Muscle of back (tissue), 11 donors: ENCODE data around the gene TSPEAR. TPM values are rescaled to one million over a fixed set of nuclear protein-coding genes. Genes with fewer than 3 reads are reported as not detected.
A peak's percentile ranks its signal among the peaks of the same experiment; 100 is the strongest.
"Not testable (repeated sequence)": the region's sequence is repeated elsewhere in the genome, so short reads cannot be mapped to it uniquely, and the experiment has no call there.

Experiments used
- DNase-seq, 3 donors: peaks; one replicate each; pipeline versions ENCODE4 v3.0.0 to v3.0.0-alpha.2; 2013
- polyA plus RNA-seq, 10 donors: library from polyadenylated mRNA; unstranded; fragments of 120-200 nt; gene quantifications; one replicate each; pipeline ENCODE4 v1.2.1, GENCODE V29; 2013; ENCODE audit not compliant: insufficient read length in 10 of 10

The TSPEAR gene
- polyA plus RNA-seq, 10 donors: 0.10 to 3.2 (median 0.22) TPM; not detected in 1

DNA sequence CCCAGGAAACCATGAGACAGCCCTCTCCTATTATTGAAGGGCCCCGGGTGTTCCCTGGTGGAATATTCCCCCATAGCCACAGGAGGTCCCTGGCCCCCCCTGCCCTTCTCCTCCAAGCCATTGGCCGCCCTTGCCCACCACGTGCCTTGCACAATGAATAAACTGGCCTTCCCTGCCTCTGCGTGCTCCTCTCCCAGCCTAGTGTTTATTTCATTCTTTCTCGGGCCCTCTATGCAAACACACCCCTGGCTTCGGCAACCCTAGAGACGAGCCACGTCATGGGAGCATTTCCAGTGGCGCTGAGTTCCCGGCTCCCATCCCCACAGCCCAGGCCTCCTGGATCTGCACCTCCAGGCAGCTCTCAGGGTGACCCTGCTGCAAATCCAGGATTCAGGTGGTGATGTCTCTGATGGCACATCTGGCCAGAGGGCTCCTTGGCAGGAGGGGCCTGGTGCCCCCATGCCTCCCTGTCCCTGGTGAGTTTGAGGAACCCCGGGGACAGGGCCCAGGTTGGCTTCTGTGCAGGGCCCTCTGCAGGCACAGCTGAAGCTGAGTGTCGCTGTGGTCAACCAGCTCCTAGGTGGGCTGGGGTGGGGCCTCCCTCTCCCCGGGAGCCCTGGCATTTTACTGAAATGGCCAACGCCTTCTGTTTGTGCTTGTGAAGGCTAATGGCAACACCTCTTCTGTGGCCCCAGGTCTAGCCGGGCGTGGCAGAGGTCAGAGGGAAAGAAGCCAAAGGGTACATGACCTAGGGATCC is 8.2 kb downstream of the TSPEAR start:
- DNase-seq: no peak

DNA sequence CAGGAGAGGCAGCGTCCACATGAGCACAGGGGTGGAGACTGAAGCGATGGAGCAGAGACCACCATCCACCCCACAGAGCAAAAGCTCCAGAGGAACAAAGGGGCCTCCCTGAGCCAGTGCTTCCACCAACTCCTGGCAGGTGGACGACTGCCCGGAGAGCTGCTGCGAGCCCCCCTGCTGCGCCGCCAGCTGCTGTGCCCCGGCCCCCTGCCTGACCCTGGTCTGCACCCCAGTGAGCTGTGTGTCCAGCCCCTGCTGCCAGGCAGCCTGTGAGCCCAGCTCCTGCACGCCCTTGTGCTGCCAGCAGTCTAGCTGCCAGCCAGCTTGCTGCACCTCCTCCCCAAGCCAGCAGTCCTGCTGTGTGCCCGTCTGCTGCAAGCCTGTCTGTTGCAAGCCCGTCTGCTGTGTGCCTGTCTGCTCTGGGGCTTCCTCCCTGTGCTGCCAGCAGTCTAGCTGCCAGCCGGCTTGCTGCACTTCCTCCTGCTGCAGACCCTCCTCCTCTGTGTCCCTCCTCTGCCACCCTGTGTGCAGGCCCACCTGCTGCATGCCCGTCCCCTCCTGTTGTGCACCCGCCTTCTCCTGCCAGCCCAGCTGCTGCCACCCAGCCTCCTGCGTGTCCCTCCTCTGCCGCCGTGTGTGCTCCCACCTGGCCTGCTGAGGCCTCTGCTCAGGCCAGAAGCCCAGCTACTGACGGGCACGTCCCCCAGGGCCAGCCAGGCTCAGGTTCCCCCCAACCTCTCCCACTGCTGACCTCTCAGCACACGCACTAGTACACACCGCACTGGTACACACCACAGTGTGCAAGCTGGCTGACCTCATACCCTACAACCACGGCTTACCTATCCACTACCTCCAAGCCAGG is 9.0 kb downstream of the TSPEAR start:
- DNase-seq: no peak

DNA sequence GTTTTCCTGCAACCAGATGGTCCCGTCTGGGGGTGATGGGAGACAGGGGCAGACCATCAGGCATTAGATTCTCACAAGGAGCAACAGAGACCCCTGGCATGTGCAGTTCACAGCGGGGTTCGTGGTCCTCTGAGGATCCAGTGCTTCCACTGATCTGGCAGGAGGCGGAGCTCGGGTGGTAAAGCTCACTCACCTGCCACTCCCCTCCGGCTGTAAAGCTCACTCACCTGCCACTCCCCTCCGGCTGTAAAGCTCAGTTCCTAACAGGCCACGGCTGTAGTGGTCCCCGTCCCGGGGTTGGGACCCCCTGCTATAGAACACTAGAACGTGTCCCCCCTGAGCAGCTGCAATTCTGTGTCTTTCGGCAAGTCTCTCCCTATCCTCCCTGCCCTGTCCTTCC is 9.8 kb downstream of the TSPEAR start:
- no peak for DNase-seq

DNA sequence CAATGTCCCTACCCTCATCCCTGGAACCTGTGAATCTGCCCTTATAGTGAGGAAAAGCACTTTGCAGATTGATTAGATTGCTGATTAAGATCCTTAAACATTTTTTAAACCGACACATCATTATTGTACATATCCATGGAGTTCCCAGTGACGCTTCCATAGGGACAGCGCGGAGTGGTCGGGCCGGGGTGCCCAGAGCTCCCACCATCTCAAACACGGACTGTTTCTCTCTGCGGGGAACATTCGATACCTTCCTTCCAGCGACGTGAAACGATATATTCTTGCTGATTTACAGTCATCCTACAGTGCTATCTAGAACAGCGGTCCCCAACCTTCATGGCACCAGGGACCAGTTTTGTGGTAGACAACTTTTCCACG is 10.4 kb downstream of the TSPEAR start:
- DNase-seq: no peak

DNA sequence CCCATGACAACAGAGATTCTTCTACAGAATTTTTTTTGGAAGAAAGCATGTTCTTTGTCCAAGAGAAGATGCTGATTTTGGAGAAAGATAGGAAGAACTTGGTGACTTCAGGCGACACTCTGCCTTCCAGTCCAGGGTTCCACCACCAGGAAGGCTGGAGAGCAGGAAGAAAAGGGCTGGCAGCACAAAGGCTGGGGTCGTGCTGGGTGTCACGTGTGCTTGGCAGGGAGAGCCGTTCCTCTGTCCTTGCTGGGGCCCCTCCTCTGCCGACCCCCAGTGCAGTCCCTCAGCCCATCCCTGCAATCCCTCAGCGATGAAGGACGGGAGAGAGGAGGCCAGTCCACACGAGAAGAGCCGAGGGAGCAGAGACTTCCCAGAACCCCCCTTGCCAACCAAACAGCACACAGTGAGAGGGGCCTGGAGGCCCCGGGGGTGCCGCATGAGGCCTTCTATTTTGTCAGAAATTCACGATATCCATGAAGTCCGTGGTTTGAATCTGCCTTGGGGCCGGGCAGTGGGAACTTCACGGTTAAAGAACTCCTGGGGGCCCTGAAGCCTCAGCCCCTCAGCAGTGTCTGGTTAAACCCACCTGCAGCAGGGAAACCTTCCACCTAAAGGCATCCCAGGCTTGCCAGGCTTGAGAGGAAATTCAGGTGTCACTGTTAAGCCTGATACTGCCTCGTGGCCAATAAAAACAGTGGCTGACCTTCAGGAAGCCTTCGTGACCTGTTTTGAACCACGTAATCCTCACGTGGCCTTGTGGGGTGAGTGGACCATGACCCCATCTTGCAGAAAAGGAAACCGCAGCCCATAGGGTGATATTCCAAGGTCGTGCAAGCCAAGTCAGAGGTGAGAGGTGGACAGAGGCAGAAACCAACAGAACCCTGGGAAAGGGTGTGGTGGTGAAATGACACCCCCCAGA is 11.0 kb downstream of the TSPEAR start:
- DNase-seq: no peak

DNA sequence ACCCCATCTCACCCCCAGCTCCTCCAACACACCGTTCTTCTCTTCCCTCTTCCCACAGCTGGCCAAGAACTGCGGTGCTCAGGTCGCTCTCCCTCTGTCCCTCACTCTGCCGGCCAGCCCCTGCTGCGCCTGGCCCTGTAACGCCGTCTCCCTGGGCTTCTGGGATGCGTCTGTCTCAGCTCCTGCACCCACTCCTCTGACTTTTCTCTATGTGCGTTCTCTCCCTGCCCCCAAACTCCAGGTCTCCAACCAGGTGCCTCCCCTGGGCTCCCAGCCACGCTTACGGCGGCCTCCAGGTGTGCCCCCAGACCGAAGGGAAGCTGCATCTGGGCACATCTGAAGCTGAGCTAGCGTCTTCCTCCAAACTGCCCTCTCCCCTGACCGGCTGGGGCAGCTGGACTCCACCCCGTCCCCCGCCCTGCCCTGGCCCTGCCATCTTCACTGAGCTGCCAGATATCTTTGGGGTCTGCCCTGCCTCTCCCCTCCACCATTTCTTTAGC is 11.8 kb downstream of the TSPEAR start:
- DNase-seq: no peak

DNA sequence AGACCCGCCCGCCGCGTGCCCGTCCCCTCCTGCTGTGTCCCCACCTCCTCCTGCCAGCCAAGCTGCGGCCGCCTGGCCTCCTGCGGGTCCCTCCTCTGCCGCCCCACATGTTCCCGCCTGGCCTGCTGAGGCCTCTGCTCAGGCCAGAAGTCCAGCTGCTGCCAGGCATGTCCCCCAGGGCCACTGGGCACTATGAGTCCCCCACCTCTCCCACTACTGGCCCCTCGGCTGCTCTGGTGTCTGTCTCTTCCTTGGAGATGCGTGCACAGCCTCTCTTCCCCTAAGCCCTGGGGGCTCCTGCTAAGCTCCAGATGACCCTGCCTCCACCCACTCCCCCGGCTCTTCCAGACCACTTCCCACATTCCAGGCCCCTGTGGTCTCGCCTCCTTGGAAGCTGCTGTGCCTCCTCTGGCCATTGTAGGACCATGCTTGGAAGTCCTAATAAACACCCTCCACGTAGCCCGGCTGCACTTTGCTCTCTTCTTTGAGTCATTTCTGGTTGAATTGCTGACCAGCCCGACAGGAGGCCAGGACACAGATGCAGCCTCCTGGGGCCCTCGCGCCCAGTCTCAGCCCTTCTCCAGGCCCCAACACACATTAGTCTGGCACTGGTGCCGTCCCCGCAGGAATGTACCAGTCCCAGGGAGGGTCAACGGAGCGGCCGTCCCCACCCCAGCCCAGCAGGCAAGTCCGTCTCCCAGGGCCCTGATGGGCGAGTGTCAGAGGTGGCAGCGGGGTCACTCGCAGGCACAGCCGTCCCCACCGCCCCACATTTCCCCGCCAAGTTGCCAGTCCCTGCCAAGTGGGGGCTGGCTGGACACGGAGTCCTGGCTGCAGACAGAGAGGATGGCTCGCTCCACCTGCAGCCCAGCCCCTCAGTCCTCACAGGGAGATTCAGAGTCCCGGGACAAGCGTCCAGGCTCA is 13.3 kb downstream of the TSPEAR start:
- no peak for DNase-seq

DNA sequence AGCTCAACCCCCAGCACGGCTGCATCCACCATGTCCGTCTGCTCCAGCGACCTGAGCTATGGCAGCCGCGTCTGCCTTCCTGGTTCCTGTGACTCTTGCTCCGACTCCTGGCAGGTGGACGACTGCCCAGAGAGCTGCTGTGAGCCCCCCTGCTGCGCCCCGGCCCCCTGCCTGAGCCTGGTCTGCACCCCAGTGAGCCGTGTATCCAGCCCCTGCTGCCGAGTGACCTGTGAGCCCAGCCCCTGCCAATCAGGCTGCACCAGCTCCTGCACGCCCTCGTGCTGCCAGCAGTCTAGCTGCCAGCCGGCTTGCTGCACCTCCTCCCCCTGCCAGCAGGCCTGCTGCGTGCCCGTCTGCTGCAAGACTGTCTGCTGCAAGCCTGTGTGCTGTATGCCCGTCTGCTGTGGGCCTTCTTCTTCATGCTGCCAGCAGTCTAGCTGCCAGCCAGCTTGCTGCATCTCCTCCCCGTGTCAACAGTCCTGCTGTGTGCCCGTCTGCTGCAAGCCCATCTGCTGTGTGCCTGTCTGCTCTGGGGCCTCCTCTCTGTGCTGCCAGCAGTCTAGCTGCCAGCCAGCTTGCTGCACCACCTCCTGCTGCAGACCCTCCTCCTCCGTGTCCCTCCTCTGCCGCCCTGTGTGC is 14.1 kb downstream of the TSPEAR start, which contains the start of gene KRTAP10-12:
KRTAP10-12 (plus strand) TSS at position 1 of the 639 bp plus-strand sequence; CDS start at position 31, 30 bp downstream.
- not testable (repeated sequence) for DNase-seq

DNA sequence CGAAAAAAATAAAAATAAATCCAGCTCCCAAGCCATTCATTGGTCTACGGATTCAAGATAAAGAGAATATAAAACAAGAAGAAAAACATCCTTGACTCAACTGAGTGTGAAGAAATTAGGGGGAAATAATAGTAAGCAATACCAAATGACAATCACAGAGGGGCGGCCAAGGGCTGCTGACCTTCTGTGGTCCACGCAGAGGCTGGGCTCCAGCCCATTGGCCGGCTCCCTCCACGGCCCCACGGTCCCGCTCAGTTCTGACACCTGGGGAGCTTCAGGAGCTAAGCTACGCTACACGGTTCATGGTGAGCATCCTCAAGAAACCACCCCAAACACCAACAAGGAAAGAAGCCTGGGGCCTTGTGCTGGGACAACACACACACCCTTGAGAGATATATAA is 14.8 kb downstream of the TSPEAR start:
- no peak for DNase-seq

DNA sequence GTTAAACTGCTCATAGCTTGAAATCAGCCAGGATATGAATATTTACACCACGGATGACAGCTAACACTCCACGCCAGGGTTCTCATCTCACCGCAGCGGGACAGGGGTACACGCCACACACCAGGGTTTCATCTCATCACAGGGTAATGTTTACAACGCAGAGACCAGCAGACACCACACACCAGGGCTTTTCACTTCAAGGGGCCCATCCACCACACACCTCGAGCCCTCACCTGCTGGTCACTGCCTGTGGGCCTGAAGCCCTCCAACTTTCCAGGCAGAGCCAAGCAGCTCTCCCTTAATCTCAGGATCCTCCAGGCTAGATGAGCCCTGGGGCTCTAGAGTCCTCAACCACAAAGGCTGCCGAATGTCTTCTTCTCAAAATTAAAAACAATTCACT is 15.7 kb downstream of the TSPEAR start:
- no peak for DNase-seq

DNA sequence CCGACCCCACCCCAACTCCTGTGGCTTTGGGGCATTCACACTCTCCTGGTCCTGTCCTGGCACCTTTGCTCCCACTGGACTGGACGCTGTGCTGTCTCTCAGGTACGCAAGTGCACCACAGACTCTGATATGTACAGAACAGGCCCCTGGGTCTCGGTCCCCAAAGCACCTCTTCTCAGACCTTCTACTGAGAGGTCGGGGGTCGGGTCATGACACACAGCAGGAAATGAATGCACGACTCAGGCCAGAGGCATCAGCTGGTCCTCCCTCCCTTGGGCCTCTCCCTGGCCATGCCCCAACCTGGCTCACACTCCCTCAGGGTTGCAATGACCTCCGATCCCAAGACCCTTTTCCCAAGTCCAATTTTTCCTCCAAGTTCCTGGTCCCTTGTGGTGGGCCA is 16.2 kb downstream of the TSPEAR start:
- DNase-seq: no peak

DNA sequence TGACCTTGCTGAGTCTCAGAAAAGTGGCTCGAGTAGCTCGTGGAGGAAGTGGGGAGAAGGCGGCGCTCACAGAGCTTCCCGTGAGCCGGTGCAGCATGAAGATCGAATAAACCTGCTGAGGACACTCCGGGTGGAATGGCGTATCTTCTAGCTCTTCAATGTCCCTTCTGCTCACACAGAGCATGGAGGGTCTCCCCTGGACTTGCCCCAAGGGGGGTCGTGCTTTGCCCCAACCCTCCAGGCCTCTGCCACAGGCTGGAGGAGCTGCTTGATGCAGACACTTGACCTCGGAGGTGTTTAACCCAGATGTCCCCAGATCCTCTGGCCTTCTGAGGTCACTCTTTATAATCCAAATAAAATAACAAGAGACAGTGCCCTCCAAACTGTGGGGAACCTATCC is 16.6 kb downstream of the TSPEAR start:
- no peak for DNase-seq

DNA sequence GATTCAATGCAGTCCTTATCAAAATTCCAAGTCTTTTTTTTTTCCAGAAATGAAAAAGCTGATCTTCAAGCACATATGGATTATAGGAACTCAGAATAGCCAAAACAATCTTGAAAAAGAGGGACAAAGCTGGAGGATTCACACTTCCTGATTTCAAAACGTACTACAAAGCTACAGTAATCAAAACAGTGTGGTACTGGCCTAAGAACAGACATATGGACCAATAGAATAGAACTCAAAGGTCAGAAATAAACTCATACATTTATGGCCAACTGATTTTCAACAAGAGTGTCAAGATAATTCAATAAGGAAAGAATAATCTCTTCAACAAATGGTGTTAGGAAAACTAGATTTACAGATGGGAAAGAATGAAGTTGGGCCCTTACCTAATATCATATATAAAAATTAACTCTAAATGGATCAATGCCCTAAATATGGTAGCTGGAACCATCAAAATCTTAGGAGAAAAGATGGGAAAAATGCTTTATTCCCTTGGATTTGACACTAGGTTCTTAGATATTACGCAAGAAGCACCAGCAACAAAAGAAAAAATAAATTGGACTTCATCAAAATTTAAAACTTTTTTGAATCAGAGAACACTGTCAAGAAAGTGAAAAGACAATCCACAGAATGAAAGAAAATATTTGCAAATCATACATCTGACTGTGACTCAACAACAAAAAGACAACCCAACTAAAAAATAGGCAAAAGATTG is 18.4 kb downstream of the TSPEAR start:
- no peak for DNase-seq

DNA sequence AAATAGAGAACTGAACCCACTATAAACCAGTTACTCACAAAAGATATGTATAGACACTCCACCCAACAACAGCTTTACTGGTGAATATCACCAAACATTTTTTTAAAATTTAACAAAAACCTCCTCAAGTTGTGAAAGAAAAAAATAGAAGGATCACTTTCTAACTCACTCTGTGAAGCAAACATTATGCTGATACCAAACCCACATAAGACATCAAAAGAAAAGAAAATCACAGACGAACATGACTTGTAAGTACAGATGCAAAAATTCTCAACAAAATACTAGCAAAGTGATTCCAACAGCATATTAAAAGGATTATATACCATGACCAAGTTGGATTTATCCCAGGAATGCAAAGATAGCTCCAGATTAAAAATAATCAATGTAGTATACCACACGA is 19.7 kb downstream of the TSPEAR start:
- DNase-seq: no peak

DNA sequence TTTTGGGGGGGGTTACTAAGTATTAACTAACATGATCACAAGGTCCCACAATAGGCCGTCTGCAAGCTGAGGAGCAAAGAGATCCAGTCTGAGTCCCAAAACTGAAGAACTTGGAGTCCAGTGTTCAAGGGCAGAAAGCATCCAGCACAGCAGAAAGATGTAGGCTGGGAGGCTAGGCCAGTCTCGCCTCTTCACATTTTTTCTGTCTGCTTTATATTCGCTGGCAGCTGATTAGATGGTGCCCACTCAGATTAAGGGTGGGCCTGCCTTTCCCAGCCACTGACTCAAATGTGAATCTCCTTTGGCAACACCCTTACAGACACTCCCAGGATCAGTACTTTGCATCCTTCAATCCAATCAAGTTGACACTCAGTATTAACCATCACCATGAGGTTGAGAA is 21.6 kb downstream of the TSPEAR start:
- DNase-seq: not testable (repeated sequence)

DNA sequence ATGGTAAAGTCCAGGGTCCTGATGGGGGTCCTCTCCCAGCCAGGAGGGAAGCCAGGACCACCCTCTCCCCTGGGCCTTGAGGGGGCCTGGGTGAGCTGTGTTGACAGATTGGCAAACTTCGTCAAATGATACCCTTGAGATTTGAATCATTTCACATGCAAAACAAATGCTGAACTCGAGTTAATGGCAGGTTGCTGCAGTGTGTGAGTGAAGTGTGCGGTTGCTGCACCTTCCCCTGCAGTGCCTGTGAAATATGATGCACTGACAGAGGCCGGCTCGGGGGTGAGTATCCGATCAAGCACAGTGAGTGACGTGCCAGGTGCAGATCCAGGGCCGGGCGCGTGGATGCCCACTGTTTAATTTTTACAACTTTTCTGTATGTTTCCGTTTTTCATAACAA is 23.7 kb downstream of the TSPEAR start:
- peak in 1 of 3 donors; percentile 11 for DNase-seq

DNA sequence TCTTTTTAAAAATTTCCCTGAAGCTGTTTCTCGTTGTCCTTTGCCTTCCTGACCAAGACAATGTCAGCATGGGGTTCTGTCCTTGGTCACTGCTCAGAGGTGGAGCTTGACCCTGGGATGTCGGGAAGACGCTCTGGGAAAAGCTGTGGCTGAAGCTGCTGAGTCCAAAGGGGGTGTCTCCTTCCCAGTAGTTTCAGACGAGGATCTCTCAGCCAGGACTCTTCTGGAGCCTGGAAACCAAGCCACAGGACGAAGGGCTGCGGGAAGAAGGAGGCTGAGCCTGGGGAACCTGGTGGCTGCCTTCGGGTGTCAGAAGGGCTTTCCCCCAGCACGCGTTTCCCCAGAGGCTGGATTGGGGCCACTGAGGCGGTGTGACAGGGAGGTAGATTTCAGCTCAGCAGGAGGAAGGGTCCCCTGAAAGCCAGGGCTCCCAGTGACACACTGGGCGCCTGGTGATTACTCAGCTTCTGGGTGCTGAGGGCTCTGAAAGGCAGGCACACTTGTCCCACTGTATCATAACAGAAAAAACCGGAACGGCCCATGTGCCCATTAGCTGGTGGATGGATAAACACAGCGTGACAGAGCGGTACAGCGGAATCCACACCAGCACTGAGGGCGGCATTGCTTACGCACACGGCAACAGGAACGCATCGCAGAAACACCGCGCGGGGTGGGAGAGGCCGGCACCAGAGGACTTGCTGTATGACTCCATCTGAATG is 24.4 kb downstream of the TSPEAR start:
- no peak for DNase-seq

DNA sequence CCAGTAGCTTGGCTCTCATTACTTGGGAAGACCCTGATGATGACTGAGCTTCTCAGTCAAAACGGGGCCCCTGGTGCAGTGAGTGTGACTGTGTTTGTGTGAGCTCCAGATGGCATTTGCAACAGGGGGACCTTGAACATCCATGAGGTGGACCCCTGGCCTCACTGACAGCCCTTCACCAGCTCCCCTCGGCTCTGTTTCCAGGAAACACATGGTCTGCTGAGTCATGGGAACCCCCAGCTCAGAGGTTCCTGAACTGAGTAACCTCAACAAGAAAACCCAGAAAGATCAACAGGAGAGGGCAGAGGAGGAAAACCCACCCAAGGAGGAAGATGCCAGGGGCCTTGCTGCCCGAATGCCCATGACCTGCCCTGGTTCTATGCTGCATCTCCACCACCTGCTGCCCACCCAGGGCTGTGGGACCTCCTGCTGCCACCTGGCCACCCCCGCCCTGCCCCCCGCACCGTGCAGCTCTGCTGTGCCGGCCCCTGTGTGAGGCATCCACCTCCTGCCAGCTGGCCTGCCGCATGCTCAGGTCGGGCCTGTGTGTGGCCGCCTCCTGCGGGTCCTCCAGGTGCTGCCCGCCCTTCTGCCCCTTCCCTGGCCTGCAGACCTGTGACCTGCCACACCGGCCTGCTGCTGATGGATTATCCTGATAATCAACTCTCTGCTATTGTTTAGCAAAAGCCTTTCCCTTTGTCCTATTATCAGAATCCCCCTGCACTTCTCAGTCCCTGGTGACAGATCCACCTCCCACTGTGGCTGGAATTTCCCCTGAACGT is 25.2 kb downstream of the TSPEAR start:
- DNase-seq: no peak
